ENCODE results near the gene SCNN1B.

Gene SCNN1B

GRCh38 chr16:23369416-23369815 is 67.3 kb downstream of the SCNN1B start:
- H3K4me3 ChIP-seq (ENCODE audit: low read length): no peak overlapping the region
- no peak for TF ChIP-seq CTCF (IDR thresholded peaks at IDR 0.05; ENCODE audit: insufficient read depth, low read depth, low read length, missing control alignments)
- no peak for DNase-seq (ENCODE audit: low read depth)

GRCh38 chr16:23371368-23371767 is 69.3 kb downstream of the SCNN1B start:
- TF ChIP-seq CTCF (IDR thresholded peaks at IDR 0.05; ENCODE audit: insufficient read depth, low read depth, low read length, missing control alignments): no peak
- no peak for DNase-seq (ENCODE audit: low read depth)
- H3K4me3 ChIP-seq (ENCODE audit: low read length): no peak overlapping the region

- no peak for TF ChIP-seq CTCF (IDR thresholded peaks at IDR 0.05; ENCODE audit: insufficient read depth, low read depth, low read length, missing control alignments)
- no peak for DNase-seq (ENCODE audit: low read depth)
- H3K4me3 ChIP-seq (ENCODE audit: low read length): no peak overlapping the region
Observed at GRCh38 chr16:23373436-23374219, 71.5 kb downstream of the SCNN1B start.

- no peak for DNase-seq (ENCODE audit: low read depth)
- H3K4me3 ChIP-seq (ENCODE audit: low read length): no peak overlapping the region
- TF ChIP-seq CTCF (IDR thresholded peaks at IDR 0.05; ENCODE audit: insufficient read depth, low read depth, low read length, missing control alignments): no peak
Observed at GRCh38 chr16:23374721-23375510, 72.8 kb downstream of the SCNN1B start.

GRCh38 chr16:23375643-23376042 is 73.5 kb downstream of the SCNN1B start:
- TF ChIP-seq CTCF (IDR thresholded peaks at IDR 0.05; ENCODE audit: insufficient read depth, low read depth, low read length, missing control alignments): no peak
- DNase-seq (ENCODE audit: low read depth): no peak
- H3K4me3 ChIP-seq (ENCODE audit: low read length): no peak overlapping the region

- H3K4me3 ChIP-seq (ENCODE audit: low read length): no peak overlapping the region
- TF ChIP-seq CTCF (IDR thresholded peaks at IDR 0.05; ENCODE audit: insufficient read depth, low read depth, low read length, missing control alignments): no peak
- no peak for DNase-seq (ENCODE audit: low read depth)
Observed at GRCh38 chr16:23377071-23377931, 75.2 kb downstream of the SCNN1B start.

Measured in epithelial cell of esophagus (primary cell).